Measurements from ENCODE around the gene DHX36. TPM values are rescaled to one million over a fixed set of nuclear protein-coding genes. Genes with fewer than 3 reads are reported as not detected.

Gene DHX36
- total and polyA plus RNA-seq, 4 donors = 26.8 to 141 (median 46.6) TPM

DNA sequence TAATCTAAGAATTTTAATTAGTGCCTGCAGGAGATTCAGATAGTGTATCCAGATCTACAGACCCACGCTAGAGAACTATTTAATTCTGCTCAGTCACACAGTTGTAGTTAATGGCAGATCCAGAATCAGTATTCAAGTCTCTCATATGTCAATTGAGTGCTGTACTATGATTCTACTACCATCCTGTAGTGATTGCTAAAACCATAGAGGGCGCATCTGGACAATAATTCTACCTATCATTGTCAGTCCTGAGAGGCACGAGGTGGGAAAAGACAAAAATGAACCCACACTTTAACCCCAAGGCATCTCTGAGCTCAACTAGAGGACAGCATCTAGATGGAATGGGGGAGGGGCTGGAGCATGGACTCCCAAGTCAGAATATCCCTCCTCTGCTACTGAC is 22.7 kb downstream of the DHX36 start:
- H3K9me3 ChIP-seq (ENCODE audit: control insufficient read depth in 4 of 4, insufficient read depth in 3 of 4, low read length in 3 of 4) = no peaks in the 10 kb centered on the region
- TF ChIP-seq, protein P1, sequence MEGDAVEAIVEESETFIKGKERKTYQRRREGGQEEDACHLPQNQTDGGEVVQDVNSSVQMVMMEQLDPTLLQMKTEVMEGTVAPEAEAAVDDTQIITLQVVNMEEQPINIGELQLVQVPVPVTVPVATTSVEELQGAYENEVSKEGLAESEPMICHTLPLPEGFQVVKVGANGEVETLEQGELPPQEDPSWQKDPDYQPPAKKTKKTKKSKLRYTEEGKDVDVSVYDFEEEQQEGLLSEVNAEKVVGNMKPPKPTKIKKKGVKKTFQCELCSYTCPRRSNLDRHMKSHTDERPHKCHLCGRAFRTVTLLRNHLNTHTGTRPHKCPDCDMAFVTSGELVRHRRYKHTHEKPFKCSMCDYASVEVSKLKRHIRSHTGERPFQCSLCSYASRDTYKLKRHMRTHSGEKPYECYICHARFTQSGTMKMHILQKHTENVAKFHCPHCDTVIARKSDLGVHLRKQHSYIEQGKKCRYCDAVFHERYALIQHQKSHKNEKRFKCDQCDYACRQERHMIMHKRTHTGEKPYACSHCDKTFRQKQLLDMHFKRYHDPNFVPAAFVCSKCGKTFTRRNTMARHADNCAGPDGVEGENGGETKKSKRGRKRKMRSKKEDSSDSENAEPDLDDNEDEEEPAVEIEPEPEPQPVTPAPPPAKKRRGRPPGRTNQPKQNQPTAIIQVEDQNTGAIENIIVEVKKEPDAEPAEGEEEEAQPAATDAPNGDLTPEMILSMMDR (IDR thresholded peaks at IDR 0.05; ENCODE audit: control extremely low read depth, extremely low read depth) = no peak
- ATAC-seq (ENCODE audit: insufficient read depth, low FRiP score) = no peak
- no peak overlapping the region for H3K4me3 ChIP-seq
- H3K9ac ChIP-seq (ENCODE audit: insufficient read depth in 1 of 2, low read length in 2 of 2) = no peak overlapping the region
- WGBS, 2 donors = 89 to 96% methylated on average over 3 of the region's 3 CpGs
- DNase-seq = no peak
- H3K27ac ChIP-seq (ENCODE audit: low read depth in 1 of 2, low read length in 1 of 2) = no peak overlapping the region
- H3K36me3 ChIP-seq (ENCODE audit: control insufficient read depth in 4 of 4, insufficient read depth in 4 of 4, low read length in 4 of 4) = peaks cover 17 to 49% (median 37%) of the 10 kb centered on the region in 4 donors
- H3K27me3 ChIP-seq (ENCODE audit: control insufficient read depth in 3 of 3, insufficient read depth in 3 of 3, low read length in 2 of 3) = no peaks in the 10 kb centered on the region
- H3K4me1 ChIP-seq (ENCODE audit: control insufficient read depth in 5 of 5, insufficient read depth in 5 of 5, low read length in 5 of 5) = no peaks in the 10 kb centered on the region

GRCh38 chr3:154294016-154294415 is 30.3 kb downstream of the DHX36 start:
- DNase-seq (no peak), ATAC-seq (ENCODE audit: insufficient read depth, low FRiP score) (no peak)
- Histone ChIP-seq H3K27ac (ENCODE audit: low read depth in 1 of 2, low read length in 1 of 2) (no peak overlapping the region), H3K4me1 (ENCODE audit: control insufficient read depth in 5 of 5, insufficient read depth in 5 of 5, low read length in 5 of 5) (no peaks in the 10 kb centered on the region), H3K27me3 (ENCODE audit: control insufficient read depth in 3 of 3, insufficient read depth in 3 of 3, low read length in 2 of 3) (no peaks in the 10 kb centered on the region), H3K9me3 (ENCODE audit: control insufficient read depth in 4 of 4, insufficient read depth in 3 of 4, low read length in 3 of 4) (no peaks in the 10 kb centered on the region), H3K4me3 (no peak overlapping the region), H3K36me3 (ENCODE audit: control insufficient read depth in 4 of 4, insufficient read depth in 4 of 4, low read length in 4 of 4) (peaks cover 9 to 49% (median 27%) of the 10 kb centered on the region in 4 donors), H3K9ac (ENCODE audit: insufficient read depth in 1 of 2, low read length in 2 of 2) (no peak overlapping the region)
- 98% methylated on average over 2 of the region's 2 CpGs for WGBS, 2 donors
- TF ChIP-seq, protein P1 (IDR thresholded peaks at IDR 0.05; ENCODE audit: control extremely low read depth, extremely low read depth) = no peak

DNA sequence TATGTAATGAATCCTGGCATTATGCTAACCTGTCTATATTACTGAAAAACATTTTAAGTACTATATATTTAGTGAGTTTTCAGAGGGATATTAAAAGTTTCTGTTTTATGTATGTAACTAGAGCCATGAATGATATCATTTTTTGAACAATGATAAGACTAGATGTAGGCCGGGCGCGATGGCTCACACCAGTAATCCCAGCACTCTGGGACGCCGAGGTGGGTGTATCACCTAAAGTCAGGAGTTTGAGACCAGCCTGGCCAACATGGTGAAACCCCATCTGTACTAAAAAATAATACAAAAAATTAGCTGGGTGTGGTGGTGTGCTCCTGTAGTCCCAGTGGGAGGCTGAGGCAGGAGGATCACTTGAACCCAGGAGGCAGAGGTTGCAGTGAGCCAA is 34.1 kb downstream of the DHX36 start:
- no peak for DNase-seq
- TF ChIP-seq, protein P1 (IDR thresholded peaks at IDR 0.05; ENCODE audit: control extremely low read depth, extremely low read depth) = no peak
- Histone ChIP-seq H3K9ac (ENCODE audit: insufficient read depth in 1 of 2, low read length in 2 of 2) (no peak overlapping the region), H3K27ac (ENCODE audit: low read depth in 1 of 2, low read length in 1 of 2) (no peak overlapping the region), H3K4me1 (ENCODE audit: control insufficient read depth in 5 of 5, insufficient read depth in 5 of 5, low read length in 5 of 5) (no peaks in the 10 kb centered on the region), H3K4me3 (no peak overlapping the region), H3K36me3 (ENCODE audit: control insufficient read depth in 4 of 4, insufficient read depth in 4 of 4, low read length in 4 of 4) (peaks cover 9 to 52% (median 31%) of the 10 kb centered on the region in 4 donors), H3K27me3 (ENCODE audit: control insufficient read depth in 3 of 3, insufficient read depth in 3 of 3, low read length in 2 of 3) (no peaks in the 10 kb centered on the region), H3K9me3 (ENCODE audit: control insufficient read depth in 4 of 4, insufficient read depth in 3 of 4, low read length in 3 of 4) (no peaks in the 10 kb centered on the region)
- ATAC-seq (ENCODE audit: insufficient read depth, low FRiP score) = no peak
- WGBS, 2 donors = 97 to 98% methylated on average over 5 of the region's 5 CpGs

DNA sequence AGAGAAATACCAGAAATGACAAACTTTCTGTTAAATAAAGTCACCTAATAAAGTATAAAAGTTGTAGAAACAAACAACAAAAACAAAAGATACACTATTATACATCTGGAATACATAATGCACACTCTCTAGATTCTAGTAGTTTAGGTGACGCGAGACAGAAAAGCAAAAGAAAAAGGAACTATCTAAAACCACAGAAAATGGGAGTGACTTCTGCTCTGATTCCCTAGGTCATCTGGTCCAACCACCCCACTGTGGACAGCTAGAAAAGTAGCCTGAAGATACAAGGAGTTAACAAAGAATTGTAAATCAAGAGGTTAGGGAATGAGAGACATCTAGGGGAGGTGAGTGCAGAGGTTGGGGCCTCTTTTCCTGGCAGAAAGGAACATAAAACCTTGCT is 39.1 kb downstream of the DHX36 start:
- Histone ChIP-seq H3K4me3 (no peak overlapping the region), H3K27me3 (ENCODE audit: control insufficient read depth in 3 of 3, insufficient read depth in 3 of 3, low read length in 2 of 3) (no peaks in the 10 kb centered on the region), H3K9me3 (ENCODE audit: control insufficient read depth in 4 of 4, insufficient read depth in 3 of 4, low read length in 3 of 4) (no peaks in the 10 kb centered on the region), H3K36me3 (ENCODE audit: control insufficient read depth in 4 of 4, insufficient read depth in 4 of 4, low read length in 4 of 4) (peaks cover 8 to 44% (median 36%) of the 10 kb centered on the region in 4 donors), H3K4me1 (ENCODE audit: control insufficient read depth in 5 of 5, insufficient read depth in 5 of 5, low read length in 5 of 5) (no peaks in the 10 kb centered on the region), H3K9ac (ENCODE audit: insufficient read depth in 1 of 2, low read length in 2 of 2) (no peak overlapping the region), H3K27ac (ENCODE audit: low read depth in 1 of 2, low read length in 1 of 2) (no peak overlapping the region)
- no peak for ATAC-seq (ENCODE audit: insufficient read depth, low FRiP score)
- TF ChIP-seq, protein P1 (IDR thresholded peaks at IDR 0.05; ENCODE audit: control extremely low read depth, extremely low read depth) = no peak
- no peak for DNase-seq
- WGBS, 2 donors = 48 to 76% methylated on average over 2 of the region's 2 CpGs
